OCI-LY1 (cell line): ENCODE results near the gene RHPN2.

Experiments used
- EZH2 ChIP-seq: fragments of 200-600 bp; sonication (generic), shearing (Covaris generic); IDR thresholded peaks from 2 replicates; pipeline ENCODE4 v1.8.0; 2017; ENCODE audit warnings: borderline replicate concordance, mixed run types, mild to moderate bottlenecking, antibody characterized with exemption, low read length, moderate library complexity, mixed read lengths
- TF ChIP-seq, protein P1 (sequence below): fragments of 200-600 bp; sonication (generic), shearing (Covaris generic); IDR thresholded peaks from 2 replicates; pipeline ENCODE4 v1.5.1; 2017; ENCODE audit warnings: mild to moderate bottlenecking, antibody characterized with exemption, low read length, moderate library complexity, mixed read lengths

DNA sequence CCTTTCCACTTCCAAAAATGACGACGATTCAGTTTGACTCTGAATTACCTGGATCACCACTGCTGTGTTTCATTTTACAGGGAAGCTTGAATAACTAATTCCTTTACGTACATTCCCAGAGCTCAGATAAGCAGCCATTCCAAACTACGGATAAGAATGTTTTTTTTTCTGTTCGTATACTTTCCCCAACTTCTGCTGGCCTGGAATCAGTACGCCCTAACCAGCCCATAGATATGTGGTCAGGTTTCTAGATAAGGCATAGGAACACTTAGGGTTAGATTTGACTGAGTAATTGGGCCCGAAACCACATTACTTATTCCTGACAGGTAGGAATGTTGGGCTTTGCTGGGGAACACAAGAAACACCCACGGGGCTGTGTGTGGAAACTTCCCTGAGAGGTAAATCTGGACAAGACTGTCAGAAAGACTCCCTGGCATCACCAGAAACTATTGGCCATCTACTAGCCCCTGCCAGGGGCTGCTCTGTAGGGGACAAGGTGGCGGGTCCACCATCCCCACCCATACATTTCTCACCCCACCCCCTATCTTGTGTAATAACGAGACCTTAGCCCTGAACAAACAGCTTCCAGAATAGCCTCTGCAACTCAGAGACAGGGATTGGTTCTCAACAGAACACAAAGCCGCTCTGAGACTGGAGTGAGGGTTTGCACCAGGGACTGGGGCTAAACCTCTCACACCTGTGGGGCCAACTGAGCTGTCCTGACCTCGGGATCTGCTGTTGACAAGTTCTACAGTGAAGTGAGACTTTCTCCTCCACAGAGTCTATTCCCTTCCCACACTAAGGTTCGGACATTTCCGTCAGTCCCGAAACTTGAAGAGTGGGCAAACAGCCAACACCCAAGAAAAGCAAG, 15.6 kb downstream of the RHPN2 start:
- TF ChIP-seq, protein P1, sequence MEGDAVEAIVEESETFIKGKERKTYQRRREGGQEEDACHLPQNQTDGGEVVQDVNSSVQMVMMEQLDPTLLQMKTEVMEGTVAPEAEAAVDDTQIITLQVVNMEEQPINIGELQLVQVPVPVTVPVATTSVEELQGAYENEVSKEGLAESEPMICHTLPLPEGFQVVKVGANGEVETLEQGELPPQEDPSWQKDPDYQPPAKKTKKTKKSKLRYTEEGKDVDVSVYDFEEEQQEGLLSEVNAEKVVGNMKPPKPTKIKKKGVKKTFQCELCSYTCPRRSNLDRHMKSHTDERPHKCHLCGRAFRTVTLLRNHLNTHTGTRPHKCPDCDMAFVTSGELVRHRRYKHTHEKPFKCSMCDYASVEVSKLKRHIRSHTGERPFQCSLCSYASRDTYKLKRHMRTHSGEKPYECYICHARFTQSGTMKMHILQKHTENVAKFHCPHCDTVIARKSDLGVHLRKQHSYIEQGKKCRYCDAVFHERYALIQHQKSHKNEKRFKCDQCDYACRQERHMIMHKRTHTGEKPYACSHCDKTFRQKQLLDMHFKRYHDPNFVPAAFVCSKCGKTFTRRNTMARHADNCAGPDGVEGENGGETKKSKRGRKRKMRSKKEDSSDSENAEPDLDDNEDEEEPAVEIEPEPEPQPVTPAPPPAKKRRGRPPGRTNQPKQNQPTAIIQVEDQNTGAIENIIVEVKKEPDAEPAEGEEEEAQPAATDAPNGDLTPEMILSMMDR, result no peak
- no peak for TF ChIP-seq EZH2
